Measurements from ENCODE around the gene LDLRAD3. TPM values are rescaled to one million over a fixed set of nuclear protein-coding genes. Genes with fewer than 3 reads are reported as not detected.

Gene LDLRAD3
- polyA plus RNA-seq, 3 donors = 7.3 to 14.1 (median 10.4) TPM

DNA sequence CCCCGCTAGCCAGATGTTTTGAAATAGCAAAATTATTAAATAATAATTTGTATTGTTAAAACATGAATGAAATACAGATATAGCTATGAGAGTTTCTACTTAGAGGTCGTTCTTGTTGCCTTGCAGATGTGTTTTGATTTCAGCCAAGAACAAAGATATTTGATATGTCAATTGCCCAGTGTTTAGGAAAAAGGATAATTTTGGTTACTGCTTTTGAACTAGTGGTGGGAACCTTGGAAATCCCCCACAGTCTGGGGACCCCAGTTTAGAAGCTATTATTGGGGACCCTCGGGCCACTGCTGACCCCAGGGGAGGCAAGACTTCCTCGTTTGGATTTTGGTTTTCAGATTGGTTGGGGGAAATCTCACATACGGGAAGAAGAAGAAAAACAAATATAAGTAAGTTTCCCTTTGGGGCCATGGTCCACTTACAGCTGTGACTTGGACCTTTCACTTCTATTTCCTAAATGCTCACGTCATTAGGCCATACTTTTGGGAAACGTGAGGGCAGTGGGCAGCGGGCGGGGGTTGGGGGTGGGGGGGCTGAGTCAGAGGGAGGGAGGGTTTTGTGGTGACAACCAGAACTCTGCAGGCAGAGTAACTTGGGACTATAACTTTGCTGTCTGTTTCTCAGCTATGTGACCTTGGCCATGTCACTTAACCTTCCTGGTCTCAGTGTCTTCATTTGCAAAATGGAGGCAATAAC lies 37.0 kb downstream of the LDLRAD3 start:
- peaks cover 0 to 2% (median 1%) of the 10 kb centered on the region in 3 donors for H3K27me3 Mint-ChIP-seq (ENCODE audit: low read depth in 3 of 3)

DNA sequence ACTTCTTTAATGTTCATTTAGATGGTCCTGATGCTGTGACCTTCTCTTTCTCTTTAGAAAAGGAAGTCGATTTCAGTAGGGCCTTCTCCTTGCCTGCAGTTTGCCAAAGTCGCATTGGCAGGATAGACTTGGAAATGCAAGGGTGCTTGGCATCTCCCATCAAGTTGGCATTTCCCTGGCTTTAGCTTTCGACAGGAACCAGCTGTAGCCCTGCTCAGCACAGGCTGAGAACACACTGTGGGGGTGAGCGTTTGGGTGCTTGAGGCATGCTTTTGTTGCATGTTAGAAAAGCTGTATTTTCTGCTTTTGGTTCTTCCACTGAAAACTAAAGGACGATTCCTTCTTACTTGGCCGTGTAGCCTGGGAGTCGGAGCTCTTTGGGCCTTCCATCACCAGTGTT lies 37.7 kb downstream of the LDLRAD3 start:
- 89% methylated on average over 7 of the region's 7 CpGs for WGBS (ENCODE audit: insufficient coverage)
- H3K79me2 ChIP-seq (ENCODE audit: insufficient read depth, low read length) = no peaks in the 10 kb centered on the region
- H3K27me3 ChIP-seq (ENCODE audit: control insufficient read depth in 2 of 2, insufficient read depth in 2 of 2, low read length in 2 of 2) = no peaks in the 10 kb centered on the region
- no peaks in the 10 kb centered on the region for H3K36me3 ChIP-seq (replicated peaks in 1 of 2; ENCODE audit: control insufficient read depth in 1 of 2, insufficient read depth in 2 of 2, low read length in 2 of 2)
- Mint-ChIP-seq H3K27me3 (ENCODE audit: low read depth in 3 of 3) (peaks cover 0 to 2% (median 1%) of the 10 kb centered on the region in 3 donors), H3K4me3 (no peak overlapping the region), H3K4me1 (peaks cover 18% of the 10 kb centered on the region), H3K27ac (peak overlapping the region in 3 of 7 donors; percentile 0 to 63 (median 21)), H3K9me3 (peaks cover 0 to 20% (median 4%) of the 10 kb centered on the region in 7 donors), H3K36me3 (peaks cover 2 to 5% of the 10 kb centered on the region in 2 donors)
- H3K9ac ChIP-seq (ENCODE audit: insufficient read depth, low read length, poor library complexity, severe bottlenecking) = no peak overlapping the region
- H3K4me3 ChIP-seq (replicated peaks in 1 of 3; ENCODE audit: low read depth in 2 of 3, low read length in 3 of 3) = no peak overlapping the region
- peaks cover 4 to 6% of the 10 kb centered on the region in 2 donors for H3K4me1 ChIP-seq (ENCODE audit: control insufficient read depth in 1 of 2, insufficient read depth in 2 of 2, low read length in 2 of 2)
- no peak overlapping the region for H2AFZ ChIP-seq (ENCODE audit: insufficient read depth, low read depth, low read length, poor library complexity, severe bottlenecking)
- peaks cover 0 to 6% of the 10 kb centered on the region in 2 donors for H3K9me3 ChIP-seq (replicated peaks in 1 of 2; ENCODE audit: control insufficient read depth in 1 of 2, insufficient read depth in 1 of 2, low read length in 2 of 2)
- TF ChIP-seq, protein P1, sequence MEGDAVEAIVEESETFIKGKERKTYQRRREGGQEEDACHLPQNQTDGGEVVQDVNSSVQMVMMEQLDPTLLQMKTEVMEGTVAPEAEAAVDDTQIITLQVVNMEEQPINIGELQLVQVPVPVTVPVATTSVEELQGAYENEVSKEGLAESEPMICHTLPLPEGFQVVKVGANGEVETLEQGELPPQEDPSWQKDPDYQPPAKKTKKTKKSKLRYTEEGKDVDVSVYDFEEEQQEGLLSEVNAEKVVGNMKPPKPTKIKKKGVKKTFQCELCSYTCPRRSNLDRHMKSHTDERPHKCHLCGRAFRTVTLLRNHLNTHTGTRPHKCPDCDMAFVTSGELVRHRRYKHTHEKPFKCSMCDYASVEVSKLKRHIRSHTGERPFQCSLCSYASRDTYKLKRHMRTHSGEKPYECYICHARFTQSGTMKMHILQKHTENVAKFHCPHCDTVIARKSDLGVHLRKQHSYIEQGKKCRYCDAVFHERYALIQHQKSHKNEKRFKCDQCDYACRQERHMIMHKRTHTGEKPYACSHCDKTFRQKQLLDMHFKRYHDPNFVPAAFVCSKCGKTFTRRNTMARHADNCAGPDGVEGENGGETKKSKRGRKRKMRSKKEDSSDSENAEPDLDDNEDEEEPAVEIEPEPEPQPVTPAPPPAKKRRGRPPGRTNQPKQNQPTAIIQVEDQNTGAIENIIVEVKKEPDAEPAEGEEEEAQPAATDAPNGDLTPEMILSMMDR (IDR thresholded peaks at IDR 0.05) = no peak
- H4K20me1 ChIP-seq (ENCODE audit: insufficient read depth, low read length) = peaks cover 27% of the 10 kb centered on the region
- intact Hi-C loops (cut with micrococcal nuclease) = no loop called here
- no peak overlapping the region for H3K4me2 ChIP-seq (replicated peaks; ENCODE audit: extremely low read depth, low read length, poor library complexity, severe bottlenecking)
- H3K27ac ChIP-seq (ENCODE audit: low read depth in 1 of 2, low read length in 2 of 2) = no peak overlapping the region
- no peak for DNase-seq

More for the DNA sequence above, 37.0 kb downstream of the LDLRAD3 start:
- TF ChIP-seq, protein P1 (IDR thresholded peaks at IDR 0.05) = no peak
- Mint-ChIP-seq H3K4me1 (peaks cover 18% of the 10 kb centered on the region), H3K27ac (peak overlapping the region; percentile 5 to 81 (median 70)), H3K9me3 (peaks cover 0 to 19% (median 4%) of the 10 kb centered on the region in 7 donors), H3K4me3 (peak overlapping the region in 1 of 2 donors; percentile 46), H3K36me3 (peaks cover 3 to 5% of the 10 kb centered on the region in 2 donors)
- no peaks in the 10 kb centered on the region for H3K79me2 ChIP-seq (ENCODE audit: insufficient read depth, low read length)
- no peak overlapping the region for H2AFZ ChIP-seq (ENCODE audit: insufficient read depth, low read depth, low read length, poor library complexity, severe bottlenecking)
- intact Hi-C loops (cut with micrococcal nuclease) = no loop called here
- no peak overlapping the region for H3K9ac ChIP-seq (ENCODE audit: insufficient read depth, low read length, poor library complexity, severe bottlenecking)
- no peak overlapping the region for H3K4me2 ChIP-seq (replicated peaks; ENCODE audit: extremely low read depth, low read length, poor library complexity, severe bottlenecking)
- H4K20me1 ChIP-seq (ENCODE audit: insufficient read depth, low read length) = peaks cover 21% of the 10 kb centered on the region
- no peak overlapping the region for H3K27ac ChIP-seq (ENCODE audit: low read depth in 1 of 2, low read length in 2 of 2)
- 100% methylated on average over 1 of the region's 9 CpGs for WGBS (ENCODE audit: insufficient coverage)
- peak; percentile 17 to 62 (median 30) for DNase-seq
- no peaks in the 10 kb centered on the region for H3K27me3 ChIP-seq (ENCODE audit: control insufficient read depth in 2 of 2, insufficient read depth in 2 of 2, low read length in 2 of 2)
- H3K9me3 ChIP-seq (replicated peaks in 1 of 2; ENCODE audit: control insufficient read depth in 1 of 2, insufficient read depth in 1 of 2, low read length in 2 of 2) = peaks cover 0 to 6% of the 10 kb centered on the region in 2 donors
- no peaks in the 10 kb centered on the region for H3K36me3 ChIP-seq (replicated peaks in 1 of 2; ENCODE audit: control insufficient read depth in 1 of 2, insufficient read depth in 2 of 2, low read length in 2 of 2)
- no peak overlapping the region for H3K4me3 ChIP-seq (replicated peaks in 1 of 3; ENCODE audit: low read depth in 2 of 3, low read length in 3 of 3)
- H3K4me1 ChIP-seq (ENCODE audit: control insufficient read depth in 1 of 2, insufficient read depth in 2 of 2, low read length in 2 of 2) = peaks cover 4 to 6% of the 10 kb centered on the region in 2 donors
